Muscle of leg (tissue), 11 donors: ENCODE data around the gene CLDN22. TPM values are rescaled to one million over a fixed set of nuclear protein-coding genes. Genes with fewer than 3 reads are reported as not detected.
A peak's percentile ranks its signal among the peaks of the same experiment; 100 is the strongest.
"Not testable (repeated sequence)": the region's sequence is repeated elsewhere in the genome, so short reads cannot be mapped to it uniquely, and the experiment has no call there.

ENCODE experiments used
- DNase-seq: peaks from one replicate; pipeline ENCODE4 v3.0.0; 2013
- H3K27ac ChIP-seq: one replicate; pipeline ENCODE4 v1.5.1; 2013; ENCODE audit warnings: mild to moderate bottlenecking, low read length, control low read depth
- H3K27me3 ChIP-seq: one replicate; pipeline ENCODE4 v1.6.1; 2013; ENCODE audit warnings: low read length; ENCODE audit not compliant: control insufficient read depth, insufficient read depth
- H3K36me3 ChIP-seq: one replicate; pipeline ENCODE4 v1.6.1; 2013; ENCODE audit warnings: low read length; ENCODE audit not compliant: control insufficient read depth, insufficient read depth
- H3K4me1 ChIP-seq: one replicate; pipeline ENCODE4 v1.6.1; 2013; ENCODE audit warnings: low read length; ENCODE audit not compliant: control insufficient read depth, insufficient read depth
- H3K4me3 ChIP-seq: one replicate; pipeline ENCODE4 v1.5.1; 2013; ENCODE audit warnings: low read length, control low read depth
- H3K9me3 ChIP-seq: replicated peaks from 2 replicates; pipeline ENCODE4 v1.6.1; 2013; ENCODE audit warnings: low read depth, low read length; ENCODE audit not compliant: control insufficient read depth
- WGBS: methylation state at CpG from one replicate; pipeline ENCODE4 v1.1.5; 2013; ENCODE audit warnings: missing lambda C conversion rate; ENCODE audit not compliant: insufficient coverage; 5-methylcytosine and 5-hydroxymethylcytosine counted together
- polyA plus RNA-seq, 8 donors: library from polyadenylated mRNA; unstranded; fragments of 120-200 nt; gene quantifications; one replicate each; pipeline versions ENCODE4 v1.2.1 to v1.2.3, GENCODE V29; 2013; ENCODE audit warnings: inconsistent platforms in 1 of 8, low replicate concordance in 1 of 8; ENCODE audit not compliant: insufficient read length in 8 of 8, insufficient read depth in 1 of 8
- total RNA-seq: library from RNA; stranded (reverse); fragments of 120-200 nt; gene quantifications from one replicate; pipeline ENCODE4 v1.2.4, GENCODE V29; 2013

Gene CLDN22
- total and polyA plus RNA-seq, 9 donors = 0.09 to 0.27 (median 0.21) TPM; not detected in 4

- peaks cover 2% of the 10 kb centered on the region for H3K27me3 ChIP-seq
- H3K4me3 ChIP-seq = no peak overlapping the region
- H3K36me3 ChIP-seq = no peaks in the 10 kb centered on the region
- H3K4me1 ChIP-seq = peaks cover 2% of the 10 kb centered on the region
- no peak overlapping the region for H3K27ac ChIP-seq
- no peak for DNase-seq
- peaks cover 5% of the 10 kb centered on the region for H3K9me3 ChIP-seq
- 67% methylated on average over 1 of the region's 6 CpGs for WGBS
These were observed 13.9 kb upstream of the CLDN22 start for GRCh38 chr4:183333983-183334382.

- peaks cover 2% of the 10 kb centered on the region for H3K4me1 ChIP-seq
- 91% methylated on average over 9 of the region's 9 CpGs for WGBS
These were observed 13.1 kb upstream of the CLDN22 start for GRCh38 chr4:183333202-183333601.

GRCh38 chr4:183332447-183332846, 12.4 kb upstream of the CLDN22 start:
- Histone ChIP-seq H3K9me3 (peaks cover 5% of the 10 kb centered on the region), H3K4me3 (no peak overlapping the region), H3K4me1 (peaks cover 2% of the 10 kb centered on the region), H3K27ac (no peak overlapping the region), H3K36me3 (no peaks in the 10 kb centered on the region), H3K27me3 (peaks cover 2% of the 10 kb centered on the region)
- 61% methylated on average over 10 of the region's 11 CpGs for WGBS
- DNase-seq = no peak

More at GRCh38 chr4:183333202-183333601, 13.1 kb upstream of the CLDN22 start:
- peaks cover 5% of the 10 kb centered on the region for H3K9me3 ChIP-seq
- no peak overlapping the region for H3K4me3 ChIP-seq
- DNase-seq = no peak
- no peaks in the 10 kb centered on the region for H3K36me3 ChIP-seq
- H3K27me3 ChIP-seq = peaks cover 2% of the 10 kb centered on the region
- no peak overlapping the region for H3K27ac ChIP-seq

- H3K36me3 ChIP-seq = no peaks in the 10 kb centered on the region
- peaks cover 2% of the 10 kb centered on the region for H3K27me3 ChIP-seq
- peaks cover 8% of the 10 kb centered on the region for H3K9me3 ChIP-seq
- no peak for DNase-seq
- peaks cover 2% of the 10 kb centered on the region for H3K4me1 ChIP-seq
- no peak overlapping the region for H3K4me3 ChIP-seq
- no peak overlapping the region for H3K27ac ChIP-seq
- WGBS = 88% methylated on average over 2 of the region's 2 CpGs
These were observed 10.8 kb upstream of the CLDN22 start for GRCh38 chr4:183330841-183331240.

- Histone ChIP-seq H3K4me3 (no peak overlapping the region), H3K36me3 (no peaks in the 10 kb centered on the region), H3K27ac (peak overlapping the region; percentile 47), H3K9me3 (peaks cover 8% of the 10 kb centered on the region), H3K27me3 (peaks cover 2% of the 10 kb centered on the region), H3K4me1 (no peaks in the 10 kb centered on the region)
- no peak for DNase-seq
- WGBS = 60% methylated on average over 5 of the region's 10 CpGs
These were observed 10.1 kb upstream of the CLDN22 start for GRCh38 chr4:183329954-183330742.

GRCh38 chr4:183329244-183329643, 9.2 kb upstream of the CLDN22 start:
- DNase-seq = no peak
- Histone ChIP-seq H3K4me3 (no peak overlapping the region), H3K4me1 (no peaks in the 10 kb centered on the region), H3K9me3 (peaks cover 8% of the 10 kb centered on the region), H3K27ac (no peak overlapping the region), H3K36me3 (no peaks in the 10 kb centered on the region), H3K27me3 (peaks cover 2% of the 10 kb centered on the region)
- WGBS = no CpG with 5 or more reads among the region's 6 CpGs

- H3K27ac ChIP-seq = no peak overlapping the region
These were observed 8.8 kb upstream of the CLDN22 start for GRCh38 chr4:183328832-183329231.

GRCh38 chr4:183327827-183328226, 7.8 kb upstream of the CLDN22 start:
- Histone ChIP-seq H3K4me3 (no peak overlapping the region), H3K27ac (no peak overlapping the region), H3K9me3 (peaks cover 8% of the 10 kb centered on the region), H3K4me1 (no peaks in the 10 kb centered on the region), H3K27me3 (no peaks in the 10 kb centered on the region), H3K36me3 (no peaks in the 10 kb centered on the region)
- 100% methylated on average over 1 of the region's 7 CpGs for WGBS
- no peak for DNase-seq

More at GRCh38 chr4:183328832-183329231, 8.8 kb upstream of the CLDN22 start:
- Histone ChIP-seq H3K36me3 (no peaks in the 10 kb centered on the region), H3K4me3 (no peak overlapping the region), H3K9me3 (peaks cover 8% of the 10 kb centered on the region), H3K4me1 (no peaks in the 10 kb centered on the region), H3K27me3 (peaks cover 2% of the 10 kb centered on the region)
- WGBS = 32% methylated on average over 5 of the region's 7 CpGs
- no peak for DNase-seq

- Histone ChIP-seq H3K4me1 (no peaks in the 10 kb centered on the region), H3K27ac (no peak overlapping the region), H3K27me3 (no peaks in the 10 kb centered on the region), H3K4me3 (no peak overlapping the region), H3K36me3 (no peaks in the 10 kb centered on the region), H3K9me3 (peaks cover 8% of the 10 kb centered on the region)
- WGBS = 29% methylated on average over 1 of the region's 2 CpGs
- no peak for DNase-seq
These were observed 6.8 kb upstream of the CLDN22 start for GRCh38 chr4:183326853-183327252.

- DNase-seq, H3K27ac ChIP-seq, H3K36me3 ChIP-seq, H3K27me3 ChIP-seq, H3K9me3 ChIP-seq, H3K4me1 ChIP-seq, H3K4me3 ChIP-seq: not testable (repeated sequence)
- 100% methylated on average over 1 of the region's 6 CpGs for WGBS
These were observed 6.3 kb upstream of the CLDN22 start for GRCh38 chr4:183326387-183326786.
